Naive thymus-derived CD8-positive, alpha-beta T cell (primary cell): Measurements from ENCODE around the gene C16orf46. TPM values are rescaled to one million over a fixed set of nuclear protein-coding genes. Genes with fewer than 3 reads are reported as not detected.

Experiments
- ATAC-seq, 2 donors: fragments of 150-1000 bp; cut with Tn5 transposase in 1 of 2; sonication (Bioruptor Pico), chemical (Tn5 transposase) in 1 of 2; 1 replicate in 1 of 2; 2 replicates in 1 of 2; pipeline ENCODE4 v1.10.0; 2021; ENCODE audit warnings: mild to moderate bottlenecking in 2 of 2, moderate library complexity in 2 of 2
- POLR2A ChIA-PET: fragments of 350-600 bp; sonication (Branson Sonifier 250); formaldehyde crosslinking; loops from one replicate; lab custom pipeline; 2021; ENCODE audit warnings: antibody characterized with exemption; lab: Charles Lee
- DNase-seq, 10 donors: peaks; one replicate each; pipeline versions ENCODE4 v3.0.0 to v3.0.0-alpha.2; 2020 to 2022
- H3K27ac Mint-ChIP-seq, 10 donors: one replicate each; pipeline ENCODE4 v1.8.0; 2020 to 2022; ENCODE audit warnings: mild to moderate bottlenecking in 10 of 10, mixed read lengths in 10 of 10, moderate library complexity in 4 of 10, inconsistent platforms in 1 of 10
- H3K27me3 Mint-ChIP-seq, 5 donors: one replicate each; pipeline ENCODE4 v1.8.0; 2021 to 2022; ENCODE audit warnings: mixed read lengths in 5 of 5
- H3K36me3 Mint-ChIP-seq, 3 donors: one replicate each; pipeline ENCODE4 v1.8.0; 2020 to 2022; ENCODE audit warnings: mixed read lengths in 3 of 3, mild to moderate bottlenecking in 2 of 3, inconsistent platforms in 1 of 3
- H3K4me1 Mint-ChIP-seq, 4 donors: one replicate each; pipeline ENCODE4 v1.8.0; 2021 to 2022; ENCODE audit warnings: mixed read lengths in 4 of 4
- H3K4me3 Mint-ChIP-seq, 10 donors: one replicate each; pipeline ENCODE4 v1.8.0; 2020 to 2022; ENCODE audit warnings: mild to moderate bottlenecking in 10 of 10, mixed read lengths in 10 of 10, moderate library complexity in 6 of 10, inconsistent platforms in 1 of 10
- H3K9me3 Mint-ChIP-seq, 9 donors: one replicate each; pipeline ENCODE4 v1.8.0; 2020 to 2022; ENCODE audit warnings: mixed read lengths in 9 of 9, mild to moderate bottlenecking in 3 of 9, inconsistent platforms in 1 of 9, moderate library complexity in 1 of 9
- polyA plus RNA-seq, 3 donors: library from polyadenylated mRNA; unstranded; fragments of 300-500 nt; fragmentation: Illumina TruSeq; gene quantifications; one replicate each; pipeline ENCODE4 v1.2.3, GENCODE V29; 2021
- total RNA-seq, 8 experiments: library from RNA in 2 of 8; stranded (reverse) in 2 of 8; gene quantifications; one replicate each; pipeline ENCODE4 v1.2.3 and lab custom pipeline; 2021 to 2026

The C16orf46 gene
- total and polyA plus RNA-seq, 5 experiments from 2014 or later, result 0.14 to 0.55 (median 0.20) TPM; not detected in 1

DNA sequence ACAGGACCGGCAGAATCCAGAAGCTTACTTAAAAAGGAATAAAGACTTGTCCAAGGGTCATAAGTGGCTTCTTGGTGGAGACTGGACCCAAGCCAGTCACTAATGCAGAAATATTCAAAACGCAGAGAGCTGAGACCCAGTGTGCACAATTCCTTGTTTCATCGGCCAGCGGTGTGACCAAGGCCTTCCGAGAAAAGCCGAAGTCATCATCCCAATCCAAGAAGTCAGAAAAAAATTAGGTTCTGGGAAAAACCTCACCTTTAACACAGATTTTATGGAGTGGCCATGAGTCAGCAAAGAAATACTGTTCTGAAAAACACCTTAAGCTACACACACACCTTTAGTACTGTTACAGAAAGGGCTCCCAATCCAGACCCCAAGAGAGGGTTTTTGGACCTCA lies 20.2 kb upstream of the C16orf46 start:
- DNase-seq (no peak), ATAC-seq (no peak)
- H3K4me3 Mint-ChIP-seq, result peak overlapping the region in 1 of 10 donors; percentile 77
- H3K4me1 Mint-ChIP-seq, result peaks cover 3 to 14% (median 10%) of the 10 kb centered on the region in 4 donors
- H3K9me3 Mint-ChIP-seq, result peaks cover 0 to 4% (median 0%) of the 10 kb centered on the region in 9 donors
- H3K27ac Mint-ChIP-seq, result no peak overlapping the region
- POLR2A ChIA-PET, result interaction anchor here (1.4 kb wide), 1 partner anchor 20 kb away, joined by 4 read pairs; the partner anchor contains the start of gene C16orf46
- no peaks in the 10 kb centered on the region for H3K27me3 Mint-ChIP-seq
- H3K36me3 Mint-ChIP-seq, result no peaks in the 10 kb centered on the region

DNA sequence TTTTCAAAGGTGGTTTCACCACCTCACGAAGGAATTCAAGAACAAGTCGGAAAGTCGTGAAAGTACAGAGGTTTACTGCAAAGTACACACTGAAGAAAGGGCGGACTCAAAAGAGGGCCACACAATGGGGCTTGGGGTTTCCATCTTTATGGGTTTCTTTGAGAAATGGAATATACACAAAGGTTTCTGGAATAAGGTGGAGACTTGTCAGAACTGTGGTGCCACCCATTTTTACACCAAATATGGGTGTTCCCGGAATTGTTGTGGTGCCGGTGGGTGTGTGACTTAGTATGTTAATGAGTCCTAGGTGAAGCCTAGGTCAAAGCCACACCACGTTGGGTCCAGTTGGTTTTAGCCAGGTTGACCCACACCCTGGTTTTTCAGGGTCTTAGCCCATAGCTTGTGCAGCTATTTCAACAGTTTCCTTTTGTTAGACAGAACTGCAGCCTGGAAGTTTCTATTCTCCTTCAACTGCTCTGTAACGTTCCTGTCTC lies 19.7 kb upstream of the C16orf46 start:
- Mint-ChIP-seq H3K4me3 (peak overlapping the region; percentile 60 to 93 (median 76)), H3K27ac (peak overlapping the region; percentile 2 to 91 (median 74)), H3K4me1 (peaks cover 3 to 14% (median 10%) of the 10 kb centered on the region in 4 donors), H3K9me3 (peaks cover 0 to 4% (median 0%) of the 10 kb centered on the region in 9 donors), H3K27me3 (no peaks in the 10 kb centered on the region), H3K36me3 (no peaks in the 10 kb centered on the region)
- POLR2A ChIA-PET, result interaction anchor here (1.4 kb wide), 1 partner anchor 20 kb away, joined by 4 read pairs; the partner anchor contains the start of gene C16orf46
- ATAC-seq (no peak), DNase-seq (no peak)

DNA sequence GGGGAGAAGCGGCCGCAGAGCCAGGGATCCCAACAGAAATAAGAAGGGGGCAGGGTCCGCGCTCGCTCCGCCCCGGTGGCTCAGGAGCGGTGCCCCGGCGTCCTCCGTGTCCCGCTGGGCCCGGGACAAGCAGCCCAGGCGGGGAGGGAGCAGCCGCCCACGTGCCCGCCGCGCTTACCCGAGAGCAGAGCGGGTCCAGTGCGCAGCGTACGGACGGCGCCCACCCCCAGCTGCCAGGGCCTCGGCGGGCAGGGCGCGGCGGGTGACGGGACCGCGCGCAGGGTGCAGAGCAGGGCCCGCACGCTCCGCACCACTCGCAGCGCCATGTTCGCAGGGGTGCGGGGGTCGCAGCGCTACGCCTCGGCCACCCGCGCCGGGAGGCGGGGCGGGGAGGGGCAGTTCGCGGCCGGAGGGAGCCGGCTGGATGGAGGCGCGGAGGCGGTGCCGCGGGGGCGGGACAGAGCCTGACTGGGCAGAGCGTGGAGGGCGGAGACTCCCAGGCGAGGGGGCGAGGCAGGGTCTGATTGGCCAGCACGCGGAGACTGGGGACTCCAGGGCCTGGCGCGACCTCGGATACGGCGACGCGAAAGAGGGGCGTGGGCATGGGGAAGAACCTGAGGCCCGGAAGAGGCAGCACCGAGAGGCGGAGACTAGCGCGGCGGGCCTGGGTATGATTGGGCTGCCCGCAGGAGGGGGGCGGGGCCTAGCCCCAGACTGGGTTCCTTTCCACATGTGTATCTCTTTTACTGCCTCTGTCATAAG lies 19.1 kb upstream of the C16orf46 start, which contains the start of gene GCSH:
TSS of gene GCSH (minus strand) at position 443 of the 762 bp plus-strand sequence. CDS start at position 326, 117 bp downstream.
- H3K27ac Mint-ChIP-seq, result peak within 1 kb of the TSS; percentile 2 to 91 (median 74)
- H3K4me1 Mint-ChIP-seq, result peaks cover 3 to 14% (median 10%) of the 10 kb centered on the region in 4 donors
- H3K9me3 Mint-ChIP-seq, result peaks cover 0 to 4% (median 0%) of the 10 kb centered on the region in 9 donors
- H3K27me3 Mint-ChIP-seq, result no peaks in the 10 kb centered on the region
- POLR2A ChIA-PET, result interaction anchor here (1.4 kb wide), 1 partner anchor 19 kb away, joined by 4 read pairs; the partner anchor contains the start of gene C16orf46
- peak; percentile 96 for ATAC-seq
- H3K4me3 Mint-ChIP-seq, result peak within 1 kb of the TSS; percentile 66 to 93 (median 78)
- no peaks in the 10 kb centered on the region for H3K36me3 Mint-ChIP-seq
- peak; percentile 91 to 99 (median 98) for DNase-seq

DNA sequence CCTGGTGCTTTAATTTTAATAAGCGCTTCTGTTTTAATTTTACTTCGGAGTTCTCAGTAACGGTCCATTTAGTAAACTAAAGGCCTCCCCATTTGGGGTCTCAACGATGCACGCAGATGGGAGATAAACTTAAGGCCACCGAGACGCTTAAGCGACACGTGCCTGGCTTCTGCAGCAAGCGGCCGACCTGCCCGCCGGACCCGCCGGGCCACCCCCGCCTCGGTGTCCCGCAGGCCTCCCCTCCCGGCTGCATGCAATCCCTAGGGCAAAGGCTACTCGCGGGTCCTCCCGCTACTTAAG lies 18.6 kb upstream of the C16orf46 start:
- POLR2A ChIA-PET, result no interaction called here
- Mint-ChIP-seq H3K27ac (peak overlapping the region in 1 of 10 donors; percentile 66), H3K9me3 (peaks cover 0 to 4% (median 0%) of the 10 kb centered on the region in 9 donors), H3K4me1 (peaks cover 3 to 14% (median 10%) of the 10 kb centered on the region in 4 donors), H3K27me3 (no peaks in the 10 kb centered on the region), H3K4me3 (peak overlapping the region; percentile 65 to 86 (median 74)), H3K36me3 (peaks cover 0 to 3% (median 0%) of the 10 kb centered on the region in 3 donors)
- DNase-seq, result no peak
- no peak for ATAC-seq

- no peak for ATAC-seq
- H3K27ac Mint-ChIP-seq, result peak overlapping the region in 2 of 10 donors; percentile 22 to 39
- peak overlapping the region; percentile 66 to 86 (median 76) for H3K4me3 Mint-ChIP-seq
- H3K4me1 Mint-ChIP-seq, result peaks cover 3 to 14% (median 10%) of the 10 kb centered on the region in 4 donors
- H3K9me3 Mint-ChIP-seq, result peaks cover 0 to 4% (median 0%) of the 10 kb centered on the region in 9 donors
- peaks cover 0 to 6% (median 0%) of the 10 kb centered on the region in 3 donors for H3K36me3 Mint-ChIP-seq
- DNase-seq, result no peak
- H3K27me3 Mint-ChIP-seq, result no peaks in the 10 kb centered on the region
- POLR2A ChIA-PET, result interaction anchor here (1.4 kb wide), 1 partner anchor 17 kb away, joined by 3 read pairs; the partner anchor contains the start of gene C16orf46
Measured at GRCh38 chr16:81094771-81095251, 17.8 kb upstream of the C16orf46 start.

GRCh38 chr16:81088836-81089235 lies 11.8 kb upstream of the C16orf46 start:
- DNase-seq, result no peak
- peak overlapping the region in 1 of 10 donors; percentile 38 for H3K27ac Mint-ChIP-seq
- ATAC-seq, result no peak
- H3K4me3 Mint-ChIP-seq, result no peak overlapping the region
- POLR2A ChIA-PET, result interaction anchor here (1.4 kb wide), 1 partner anchor 12 kb away, joined by 4 read pairs; the partner anchor contains the start of gene C16orf46
- H3K36me3 Mint-ChIP-seq, result peaks cover 0 to 19% (median 4%) of the 10 kb centered on the region in 3 donors
- no peaks in the 10 kb centered on the region for H3K4me1 Mint-ChIP-seq
- no peaks in the 10 kb centered on the region for H3K27me3 Mint-ChIP-seq
- H3K9me3 Mint-ChIP-seq, result no peaks in the 10 kb centered on the region

- POLR2A ChIA-PET, result no interaction called here
- Mint-ChIP-seq H3K4me3 (no peak overlapping the region), H3K27ac (no peak overlapping the region), H3K9me3 (no peaks in the 10 kb centered on the region), H3K4me1 (peaks cover 0 to 8% (median 2%) of the 10 kb centered on the region in 4 donors), H3K36me3 (peaks cover 0 to 3% (median 0%) of the 10 kb centered on the region in 3 donors), H3K27me3 (no peaks in the 10 kb centered on the region)
- ATAC-seq (no peak), DNase-seq (no peak)
Measured at GRCh38 chr16:81081014-81081413, 4.0 kb upstream of the C16orf46 start.

DNA sequence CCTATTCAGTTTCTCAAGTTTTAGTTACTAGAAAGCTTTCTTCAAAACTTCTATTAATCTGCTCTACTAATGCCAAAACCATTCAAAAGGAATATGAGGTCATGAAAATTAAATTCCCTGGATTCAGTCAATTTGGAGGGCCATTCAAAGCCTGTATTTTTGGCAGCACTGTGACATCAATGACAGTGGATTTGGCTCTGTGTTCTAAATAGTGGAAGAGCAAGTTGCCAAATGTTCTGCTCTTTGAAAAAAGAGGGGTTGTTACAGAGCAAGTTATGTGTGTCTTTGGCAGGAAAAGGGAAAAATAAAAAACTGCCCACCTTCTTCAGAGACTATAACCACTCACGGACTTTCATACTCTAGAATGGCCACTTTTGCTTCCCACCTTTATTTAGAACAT lies 3.2 kb upstream of the C16orf46 start:
- Mint-ChIP-seq H3K27ac (peak overlapping the region in 2 of 10 donors; percentile 2 to 41), H3K36me3 (peaks cover 0 to 3% (median 0%) of the 10 kb centered on the region in 3 donors), H3K4me3 (peak overlapping the region in 1 of 10 donors; percentile 38), H3K27me3 (no peaks in the 10 kb centered on the region), H3K9me3 (no peaks in the 10 kb centered on the region), H3K4me1 (peaks cover 0 to 8% (median 2%) of the 10 kb centered on the region in 4 donors)
- ATAC-seq (no peak), DNase-seq (no peak)
- POLR2A ChIA-PET, result no interaction called here

GRCh38 chr16:81076566-81077075 lies 417 bp downstream of the C16orf46 start:
- no peak overlapping the region for H3K27ac Mint-ChIP-seq
- peaks cover 0 to 8% (median 2%) of the 10 kb centered on the region in 4 donors for H3K4me1 Mint-ChIP-seq
- no peak overlapping the region for H3K4me3 Mint-ChIP-seq
- DNase-seq (peak; percentile 88 to 100 (median 94)), ATAC-seq (peak; percentile 82 to 84)
- POLR2A ChIA-PET, result interaction anchor here (1.2 to 3.4 kb wide), 7 partner anchors 12 to 238 kb away, joined by 3 to 29 read pairs (median 4); partner anchors contain the start of genes ATMIN, CENPN, CMC2 and GAN
- no peaks in the 10 kb centered on the region for H3K36me3 Mint-ChIP-seq
- no peaks in the 10 kb centered on the region for H3K9me3 Mint-ChIP-seq
- peaks cover 0 to 2% (median 0%) of the 10 kb centered on the region in 5 donors for H3K27me3 Mint-ChIP-seq

DNA sequence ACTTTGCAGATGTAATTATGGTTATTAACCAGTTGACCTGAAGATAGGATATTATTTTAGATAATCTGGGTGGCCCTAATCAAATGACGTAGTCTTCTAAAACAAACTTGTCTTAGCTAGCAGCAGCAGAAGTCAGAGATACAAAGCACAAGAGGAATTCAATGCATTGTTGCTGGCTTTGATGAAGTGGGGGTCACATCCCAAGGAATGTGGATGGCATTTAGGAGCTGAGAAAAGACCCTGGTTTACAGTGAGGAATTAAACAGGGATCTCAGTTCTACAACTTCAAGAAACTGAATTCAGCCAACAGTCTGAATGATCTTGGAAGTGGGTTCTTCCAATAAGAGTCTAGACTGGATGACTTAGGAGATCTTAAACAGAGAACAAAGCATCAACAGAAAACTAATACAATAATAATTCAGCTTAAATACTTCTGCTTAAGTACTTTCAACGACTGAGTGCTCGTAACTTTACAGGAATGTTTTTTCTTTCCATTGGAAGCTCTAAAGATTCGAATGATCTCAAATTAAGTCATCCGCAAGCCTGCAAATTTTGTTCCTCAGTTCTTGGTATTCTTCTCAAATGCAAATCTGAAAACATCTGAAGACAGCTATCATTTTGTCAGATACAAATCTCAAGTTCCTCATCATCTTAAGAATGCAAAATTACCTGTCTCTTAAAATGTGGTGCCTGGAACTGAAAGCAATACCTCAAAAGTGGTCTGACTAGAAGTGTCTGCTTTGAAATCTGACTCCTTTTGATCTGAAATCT lies 3.3 kb downstream of the C16orf46 start:
- no peaks in the 10 kb centered on the region for H3K9me3 Mint-ChIP-seq
- H3K27me3 Mint-ChIP-seq, result peaks cover 0 to 2% (median 0%) of the 10 kb centered on the region in 5 donors
- no peak overlapping the region for H3K27ac Mint-ChIP-seq
- POLR2A ChIA-PET, result no interaction called here
- no peak for DNase-seq
- no peak for ATAC-seq
- H3K4me3 Mint-ChIP-seq, result no peak overlapping the region
- peaks cover 0 to 8% (median 2%) of the 10 kb centered on the region in 4 donors for H3K4me1 Mint-ChIP-seq
- H3K36me3 Mint-ChIP-seq, result no peaks in the 10 kb centered on the region

- Mint-ChIP-seq H3K27ac (no peak overlapping the region), H3K4me1 (peaks cover 2 to 9% (median 5%) of the 10 kb centered on the region in 4 donors), H3K4me3 (no peak overlapping the region), H3K36me3 (no peaks in the 10 kb centered on the region), H3K27me3 (peaks cover 0 to 2% (median 0%) of the 10 kb centered on the region in 5 donors), H3K9me3 (no peaks in the 10 kb centered on the region)
- POLR2A ChIA-PET, result no interaction called here
- ATAC-seq, result no peak
- DNase-seq, result no peak
Measured at GRCh38 chr16:81071805-81072204, 5.2 kb downstream of the C16orf46 start.

DNA sequence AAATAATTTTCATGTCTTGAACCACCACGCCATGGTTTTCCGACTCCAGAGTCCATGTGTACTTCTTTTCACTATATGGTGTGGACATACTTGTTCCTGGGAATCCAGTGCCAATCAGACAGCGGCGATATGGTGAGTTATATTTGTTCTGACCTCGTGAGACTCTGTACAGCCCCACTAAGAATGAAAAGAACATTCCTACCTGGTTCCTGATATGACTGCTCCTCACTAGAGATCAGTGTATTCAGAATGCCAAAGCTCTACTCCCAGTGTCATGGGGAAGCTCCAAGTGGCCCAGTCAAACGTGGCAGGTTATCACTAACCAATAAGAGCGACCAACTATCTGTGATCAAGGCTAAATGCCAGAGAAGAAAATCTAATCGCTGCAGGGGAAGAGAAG lies 6.1 kb downstream of the C16orf46 start:
- Mint-ChIP-seq H3K4me3 (no peak overlapping the region), H3K36me3 (no peaks in the 10 kb centered on the region), H3K4me1 (peaks cover 2 to 15% (median 7%) of the 10 kb centered on the region in 4 donors), H3K27me3 (peaks cover 0 to 2% (median 0%) of the 10 kb centered on the region in 5 donors), H3K27ac (no peak overlapping the region), H3K9me3 (no peaks in the 10 kb centered on the region)
- DNase-seq, result no peak
- no peak for ATAC-seq
- POLR2A ChIA-PET, result no interaction called here
